Measurements from ENCODE around the gene SETBP1. TPM values are rescaled to one million over a fixed set of nuclear protein-coding genes. Genes with fewer than 3 reads are reported as not detected.

The SETBP1 gene
- total RNA-seq, 4 donors from 2014 or later: 15.6 to 27.3 (median 19.1) TPM

DNA sequence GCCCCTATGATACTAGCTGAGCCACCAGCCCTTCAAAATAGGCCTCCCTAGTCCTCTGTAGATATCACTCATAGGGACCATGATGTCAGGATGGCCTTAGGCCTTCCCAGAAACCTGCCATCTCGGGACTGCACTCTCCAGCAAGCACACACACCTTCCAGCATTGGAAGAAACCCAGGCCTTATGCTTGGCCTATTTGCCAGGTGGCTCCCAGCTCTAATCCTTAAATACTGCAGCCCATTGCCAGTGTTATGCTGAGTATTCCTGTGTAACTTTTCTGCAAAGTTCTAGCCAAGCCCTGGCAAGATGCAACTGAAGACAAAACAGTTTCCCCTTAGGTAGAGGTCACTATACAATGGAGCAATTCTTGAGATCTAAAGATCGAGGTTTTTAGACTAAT is 316.5 kb downstream of the SETBP1 start:
- TF ChIP-seq, protein P1, sequence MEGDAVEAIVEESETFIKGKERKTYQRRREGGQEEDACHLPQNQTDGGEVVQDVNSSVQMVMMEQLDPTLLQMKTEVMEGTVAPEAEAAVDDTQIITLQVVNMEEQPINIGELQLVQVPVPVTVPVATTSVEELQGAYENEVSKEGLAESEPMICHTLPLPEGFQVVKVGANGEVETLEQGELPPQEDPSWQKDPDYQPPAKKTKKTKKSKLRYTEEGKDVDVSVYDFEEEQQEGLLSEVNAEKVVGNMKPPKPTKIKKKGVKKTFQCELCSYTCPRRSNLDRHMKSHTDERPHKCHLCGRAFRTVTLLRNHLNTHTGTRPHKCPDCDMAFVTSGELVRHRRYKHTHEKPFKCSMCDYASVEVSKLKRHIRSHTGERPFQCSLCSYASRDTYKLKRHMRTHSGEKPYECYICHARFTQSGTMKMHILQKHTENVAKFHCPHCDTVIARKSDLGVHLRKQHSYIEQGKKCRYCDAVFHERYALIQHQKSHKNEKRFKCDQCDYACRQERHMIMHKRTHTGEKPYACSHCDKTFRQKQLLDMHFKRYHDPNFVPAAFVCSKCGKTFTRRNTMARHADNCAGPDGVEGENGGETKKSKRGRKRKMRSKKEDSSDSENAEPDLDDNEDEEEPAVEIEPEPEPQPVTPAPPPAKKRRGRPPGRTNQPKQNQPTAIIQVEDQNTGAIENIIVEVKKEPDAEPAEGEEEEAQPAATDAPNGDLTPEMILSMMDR (IDR thresholded peaks at IDR 0.05; ENCODE audit: low read depth): no peak

DNA sequence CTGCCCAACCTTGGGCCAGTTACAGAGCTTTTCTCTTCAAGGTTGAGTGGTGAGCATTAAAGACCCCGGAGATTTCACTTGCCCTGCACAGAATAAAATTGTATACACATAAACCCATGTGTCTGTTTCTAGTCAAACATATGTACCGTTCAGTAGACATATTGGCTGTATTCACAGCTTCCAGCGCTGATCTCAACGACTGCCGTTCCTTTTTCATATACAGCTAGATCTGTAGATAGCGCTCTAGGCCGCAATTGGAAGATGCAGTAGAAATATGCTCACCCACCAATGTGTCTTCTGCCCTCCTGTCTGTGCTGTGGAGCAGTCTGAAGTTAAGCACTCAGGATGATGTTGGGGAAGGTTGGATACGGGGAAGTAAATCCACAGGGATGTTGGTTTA is 317.7 kb downstream of the SETBP1 start:
- TF ChIP-seq, protein P1 (IDR thresholded peaks at IDR 0.05; ENCODE audit: low read depth): no peak

DNA sequence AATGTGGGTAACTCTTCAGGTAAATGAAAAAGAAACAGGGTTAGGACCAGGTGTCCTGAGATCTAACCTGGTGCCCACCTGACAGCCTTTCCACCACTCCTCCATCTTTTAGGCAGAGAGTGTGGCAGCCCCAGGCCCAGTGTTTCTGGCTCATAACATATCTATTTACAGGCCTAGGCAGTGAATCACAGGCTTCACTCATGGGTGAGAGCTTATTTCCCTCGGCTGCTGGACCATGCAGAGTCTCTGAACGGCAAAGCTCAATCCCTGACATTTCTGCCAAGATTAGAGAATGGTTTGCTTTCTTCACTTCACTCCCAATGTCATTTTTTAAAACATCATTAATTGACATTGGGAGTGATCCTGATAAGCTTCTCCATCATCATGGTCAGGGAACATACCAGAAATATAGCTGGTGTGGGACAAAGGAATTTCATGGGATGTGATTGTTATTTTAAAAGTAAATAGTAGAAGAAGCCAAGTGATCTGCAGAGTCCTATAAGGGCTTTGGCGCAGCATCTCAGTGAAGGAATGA is 323.9 kb downstream of the SETBP1 start:
- TF ChIP-seq, protein P1 (IDR thresholded peaks at IDR 0.05; ENCODE audit: low read depth): no peak

DNA sequence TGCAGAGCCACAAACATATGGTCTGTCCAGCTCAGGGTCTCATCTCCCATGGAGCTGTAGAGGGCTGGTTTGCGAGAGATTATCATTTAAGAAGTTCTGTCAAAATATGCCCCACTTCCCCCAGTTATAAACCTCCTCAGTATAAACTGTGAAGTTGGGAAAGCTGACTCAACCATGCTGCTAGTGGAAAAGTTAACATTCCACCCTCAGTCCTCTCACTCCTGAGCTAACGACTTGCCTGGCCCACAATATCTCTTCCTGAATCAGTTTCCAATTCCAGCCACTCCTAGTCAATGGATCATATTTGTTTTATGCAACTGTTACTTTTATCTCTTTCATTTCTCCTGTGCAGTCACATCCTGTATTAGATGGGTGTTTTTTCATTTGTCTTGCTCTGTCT is 326.2 kb downstream of the SETBP1 start:
- TF ChIP-seq, protein P1 (IDR thresholded peaks at IDR 0.05; ENCODE audit: low read depth): no peak

DNA sequence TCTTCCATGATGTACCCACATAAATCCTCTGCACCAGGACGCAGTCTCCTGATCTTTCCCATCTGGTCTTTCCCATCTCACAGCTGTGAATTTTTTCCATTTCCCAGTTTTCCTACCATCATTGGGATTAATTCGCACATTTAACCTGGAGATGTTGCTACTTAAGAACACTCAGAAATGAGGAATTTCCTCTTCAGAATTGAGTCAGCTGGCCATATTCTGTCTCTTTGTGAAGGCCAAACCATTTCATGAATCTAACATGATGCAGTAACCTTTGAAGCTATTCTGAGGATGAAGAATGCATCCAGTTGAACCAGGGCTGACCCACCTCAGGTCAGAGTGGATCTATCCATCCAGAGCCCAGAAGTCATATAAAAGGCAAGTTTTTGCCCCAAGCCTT is 326.8 kb downstream of the SETBP1 start:
- TF ChIP-seq, protein P1 (IDR thresholded peaks at IDR 0.05; ENCODE audit: low read depth): no peak

DNA sequence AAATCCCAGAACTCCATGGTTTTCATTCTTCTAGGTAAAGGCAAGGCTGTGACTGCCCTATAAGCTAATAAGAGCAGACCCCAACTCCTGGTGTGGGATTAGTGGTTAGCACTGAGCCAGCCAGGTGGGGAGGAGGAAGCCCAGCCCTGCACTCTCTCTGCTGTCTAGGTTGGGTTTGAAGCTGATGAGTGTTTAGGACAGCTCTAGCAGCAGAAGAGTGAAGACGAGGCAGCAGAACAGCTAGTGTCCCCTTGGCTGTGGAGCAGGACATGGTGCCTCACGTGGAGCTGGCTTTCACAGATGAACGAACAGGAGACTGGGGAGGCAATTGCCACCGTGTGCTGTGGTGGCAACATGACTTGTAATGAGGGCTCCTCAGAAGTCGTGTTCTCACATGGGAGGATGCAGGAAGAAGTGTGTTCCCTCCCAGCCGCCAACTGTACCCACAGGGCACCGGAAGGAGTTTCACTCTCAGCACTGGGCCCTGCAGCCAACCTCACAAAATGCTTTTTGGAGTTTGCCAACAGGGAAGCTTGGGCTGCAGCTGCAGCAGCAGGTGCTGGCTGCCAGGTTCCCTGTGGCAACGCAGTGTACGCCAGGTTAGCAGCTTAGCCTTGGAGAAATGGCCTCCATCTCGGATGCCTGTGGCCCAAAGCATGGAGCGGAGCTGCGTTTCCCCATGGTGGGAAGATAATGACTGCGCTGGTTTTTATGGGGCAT is 328.2 kb downstream of the SETBP1 start:
- TF ChIP-seq, protein P1 (IDR thresholded peaks at IDR 0.05; ENCODE audit: low read depth): no peak

DNA sequence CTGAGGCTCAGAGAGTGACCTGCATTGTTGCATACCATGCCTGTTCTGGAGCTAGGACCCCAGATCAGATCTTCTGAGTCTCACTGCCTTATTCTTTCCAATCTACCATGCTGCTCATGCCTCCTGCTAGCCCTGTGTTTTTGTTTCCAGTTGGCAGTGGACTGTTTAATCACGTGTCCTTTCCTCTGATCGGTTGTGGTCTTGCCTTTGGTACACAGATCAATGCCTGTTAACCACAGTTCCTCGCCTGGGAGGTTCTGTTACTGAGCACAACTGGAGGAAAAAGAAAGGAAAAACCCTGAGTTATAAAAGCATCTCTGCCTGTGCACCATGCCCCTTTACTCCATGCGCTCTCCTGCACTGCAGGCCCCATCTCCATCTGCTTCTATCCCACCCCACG is 329.1 kb downstream of the SETBP1 start:
- TF ChIP-seq, protein P1 (IDR thresholded peaks at IDR 0.05; ENCODE audit: low read depth): no peak
